Stimulated activated CD8-positive, alpha-beta memory T cell treated with anti-CD3 and anti-CD28 coated beads, Interleukin-15, amount 100 ng/mL, for 4 hours (primary cell): ENCODE data around the gene KIF1A.

Source experiments
- DNase-seq, 2 donors: peaks; one replicate each; pipeline ENCODE4 v3.0.0-alpha.2; 2020; ENCODE audit warnings: low read depth in 2 of 2

Gene KIF1A

GRCh38 chr2:240735476-240735875 lies 84.5 kb downstream of the KIF1A start:
- no peak for DNase-seq

- no peak for DNase-seq
Measured at GRCh38 chr2:240734756-240735155, 85.3 kb downstream of the KIF1A start.

DNA sequence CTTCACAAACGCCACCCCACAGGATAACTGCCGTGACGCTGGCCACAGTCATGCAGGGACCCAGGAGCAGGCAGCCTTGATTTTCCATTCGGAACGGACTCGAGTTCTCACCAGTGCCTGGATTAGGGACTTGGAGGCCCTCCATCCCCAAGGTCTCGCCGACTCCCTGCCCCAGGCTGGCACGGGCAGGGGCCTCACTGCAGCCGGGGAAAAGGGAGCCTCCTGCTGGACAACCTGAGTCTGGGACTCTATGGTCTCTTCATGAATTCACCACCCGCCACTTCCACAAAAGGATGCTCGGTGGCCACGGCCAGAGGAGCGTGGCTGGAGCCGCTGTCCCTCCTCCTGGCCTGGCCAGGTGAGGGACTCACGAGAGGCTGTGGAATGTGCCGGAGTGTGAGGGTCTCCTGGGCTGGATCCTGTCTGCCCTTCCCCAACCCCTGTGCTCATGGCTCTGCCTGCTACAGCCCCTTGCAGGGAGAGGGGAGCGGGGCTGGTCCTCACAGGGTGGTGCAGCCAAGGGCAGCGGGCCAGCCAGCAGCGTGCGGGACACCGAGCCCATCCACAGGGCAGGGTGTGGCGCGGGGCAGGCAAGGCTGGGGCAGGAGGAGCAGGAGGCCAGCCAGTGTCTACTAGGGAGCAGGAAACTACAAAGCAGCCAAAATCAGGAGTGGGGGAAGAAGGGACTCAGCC lies 86.1 kb downstream of the KIF1A start:
- no peak for DNase-seq

DNA sequence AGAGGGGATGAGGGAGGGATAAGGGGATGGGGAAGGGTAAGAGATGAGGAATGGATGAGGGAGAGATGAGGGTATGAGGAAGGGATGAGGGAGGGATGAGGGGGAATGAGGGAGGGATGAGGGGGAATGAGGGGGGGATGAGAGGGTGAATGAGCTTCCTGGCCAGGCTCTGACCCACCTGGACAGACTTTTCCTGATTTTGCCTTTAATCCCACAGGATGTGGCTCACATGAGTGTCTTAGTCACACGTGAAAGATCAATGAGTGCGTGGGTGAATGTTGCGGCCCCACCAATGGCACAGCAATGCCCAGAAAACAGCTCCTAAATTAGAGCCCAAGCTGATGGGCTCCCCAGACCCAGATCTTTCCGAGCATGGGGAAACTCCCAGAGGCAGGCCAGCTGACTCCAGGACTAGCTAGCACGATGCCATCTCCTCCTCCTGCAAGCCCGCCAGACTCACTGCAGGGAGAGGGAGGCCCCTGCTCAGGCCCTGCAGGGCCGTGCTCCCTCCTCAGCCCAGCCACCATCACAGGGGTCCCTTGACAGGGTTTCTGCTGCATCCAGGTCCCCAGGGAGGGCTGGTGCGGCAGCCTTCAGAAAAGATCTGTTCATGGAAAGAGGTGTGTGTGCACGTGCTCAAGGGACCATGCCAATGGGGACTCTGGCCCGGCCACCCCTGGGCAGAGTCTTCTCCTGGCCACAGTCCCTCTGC lies 87.0 kb downstream of the KIF1A start:
- DNase-seq = no peak

DNA sequence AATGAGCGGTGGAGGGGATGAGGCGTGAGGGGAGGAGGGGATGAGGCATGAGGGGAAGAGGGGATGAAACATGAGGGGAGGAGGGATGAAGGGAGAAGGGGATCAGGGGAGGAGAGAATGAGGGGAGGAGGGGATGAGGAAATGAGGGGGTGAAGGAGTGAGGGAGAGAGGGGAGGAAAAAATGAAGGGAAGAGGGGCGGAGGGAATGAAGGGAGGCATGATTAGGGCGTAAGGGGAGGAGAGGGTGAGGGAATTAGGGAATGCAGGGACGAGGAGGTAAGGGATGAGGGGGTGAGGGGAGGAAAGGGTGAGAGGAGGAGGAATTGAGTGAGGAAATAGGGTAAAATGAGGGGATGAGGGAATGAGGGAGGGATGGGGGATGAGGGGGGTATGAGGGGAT lies 87.8 kb downstream of the KIF1A start:
- no peak for DNase-seq

DNA sequence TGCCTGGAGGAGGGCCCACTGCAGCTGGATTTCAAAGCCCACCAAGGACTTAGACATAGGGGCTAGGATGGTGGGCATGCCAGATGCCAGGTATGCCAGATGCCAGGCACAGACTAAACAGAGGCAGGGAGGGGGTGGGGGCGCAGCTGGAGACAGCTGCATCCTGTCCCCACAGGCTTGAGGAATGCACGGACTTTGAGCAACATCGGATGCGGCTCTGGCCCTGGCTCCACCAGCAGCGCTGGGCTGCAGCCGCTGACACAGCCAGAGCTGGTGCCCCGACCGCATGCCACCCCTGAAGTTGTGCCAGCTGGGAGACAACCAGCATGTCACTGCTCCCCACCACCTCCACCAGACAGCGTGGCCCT lies 88.9 kb downstream of the KIF1A start:
- no peak for DNase-seq

- DNase-seq = no peak
Measured at GRCh38 chr2:240730501-240731177, 89.4 kb downstream of the KIF1A start.

- DNase-seq = no peak
Measured at GRCh38 chr2:240728827-240729226, 91.2 kb downstream of the KIF1A start.

- no peak for DNase-seq
Measured at GRCh38 chr2:240728361-240728760, 91.7 kb downstream of the KIF1A start.

DNA sequence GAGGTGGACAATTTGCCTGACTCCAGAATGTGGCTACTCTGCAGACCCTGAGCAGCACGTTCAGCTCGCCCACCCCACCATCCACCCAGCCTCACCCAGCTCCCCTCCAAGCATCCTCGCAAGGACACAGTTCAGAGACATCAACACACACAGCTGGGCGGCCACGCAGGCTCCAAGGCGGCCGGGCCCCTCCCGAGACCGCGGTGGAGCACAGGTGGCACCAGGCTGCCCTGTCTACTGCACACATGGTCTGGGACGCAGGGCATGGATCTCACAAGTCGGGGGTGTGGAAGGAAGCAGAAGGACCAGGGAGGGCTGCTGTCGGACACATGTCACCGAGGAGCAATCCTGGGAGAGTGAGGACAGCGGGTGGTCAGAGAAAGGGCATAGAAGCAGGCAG lies 92.1 kb downstream of the KIF1A start:
- DNase-seq = no peak

- no peak for DNase-seq
Measured at GRCh38 chr2:240727439-240727838, 92.6 kb downstream of the KIF1A start.

DNA sequence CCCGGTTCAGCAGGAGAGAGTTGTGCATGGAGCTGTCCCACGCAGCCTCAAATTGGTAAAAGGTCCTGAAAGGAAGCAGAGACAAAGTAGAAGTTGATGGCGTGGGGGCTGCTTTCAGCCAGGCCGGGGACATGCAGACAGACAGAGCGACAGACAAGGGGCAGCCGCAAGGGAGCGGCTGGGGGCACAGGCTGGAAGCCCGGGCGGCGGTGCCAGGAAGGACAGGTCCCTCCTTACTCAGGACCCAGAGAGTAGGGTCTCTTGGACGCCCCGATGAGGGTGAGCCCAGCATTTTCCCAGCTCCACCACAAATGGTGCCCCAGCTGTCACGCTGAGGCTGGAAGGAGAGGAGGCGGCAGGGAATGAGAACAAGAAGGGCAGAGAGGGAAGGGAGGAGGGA lies 93.1 kb downstream of the KIF1A start:
- no peak for DNase-seq

GRCh38 chr2:240725671-240726070 lies 94.3 kb downstream of the KIF1A start:
- DNase-seq = no peak

- no peak for DNase-seq
Measured at GRCh38 chr2:240725266-240725665, 94.8 kb downstream of the KIF1A start.

DNA sequence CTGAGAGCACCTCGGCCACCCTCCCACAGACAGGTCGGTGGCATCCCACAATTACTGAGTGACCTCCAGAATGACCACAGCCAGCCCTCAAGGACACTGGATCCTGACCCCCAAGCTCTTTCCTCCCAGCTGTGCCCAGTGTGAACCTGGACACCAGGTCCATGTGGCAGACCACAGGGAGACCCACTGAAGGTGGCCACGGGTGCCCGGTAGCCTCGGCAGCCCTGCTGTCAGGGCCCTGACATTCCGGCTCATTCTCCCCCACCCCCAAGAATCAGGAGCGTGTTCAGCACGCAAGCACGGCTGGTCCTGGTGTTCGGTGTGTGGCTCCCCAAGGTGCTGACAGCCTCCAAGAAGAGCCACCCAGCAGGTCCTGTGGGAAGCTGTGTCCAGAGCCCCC lies 95.6 kb downstream of the KIF1A start:
- no peak for DNase-seq

GRCh38 chr2:240723851-240724250 lies 96.2 kb downstream of the KIF1A start:
- DNase-seq = no peak

GRCh38 chr2:240722796-240723735 lies 97.0 kb downstream of the KIF1A start:
- DNase-seq = no peak

- DNase-seq = no peak
Measured at GRCh38 chr2:240722376-240722775, 97.6 kb downstream of the KIF1A start.

DNA sequence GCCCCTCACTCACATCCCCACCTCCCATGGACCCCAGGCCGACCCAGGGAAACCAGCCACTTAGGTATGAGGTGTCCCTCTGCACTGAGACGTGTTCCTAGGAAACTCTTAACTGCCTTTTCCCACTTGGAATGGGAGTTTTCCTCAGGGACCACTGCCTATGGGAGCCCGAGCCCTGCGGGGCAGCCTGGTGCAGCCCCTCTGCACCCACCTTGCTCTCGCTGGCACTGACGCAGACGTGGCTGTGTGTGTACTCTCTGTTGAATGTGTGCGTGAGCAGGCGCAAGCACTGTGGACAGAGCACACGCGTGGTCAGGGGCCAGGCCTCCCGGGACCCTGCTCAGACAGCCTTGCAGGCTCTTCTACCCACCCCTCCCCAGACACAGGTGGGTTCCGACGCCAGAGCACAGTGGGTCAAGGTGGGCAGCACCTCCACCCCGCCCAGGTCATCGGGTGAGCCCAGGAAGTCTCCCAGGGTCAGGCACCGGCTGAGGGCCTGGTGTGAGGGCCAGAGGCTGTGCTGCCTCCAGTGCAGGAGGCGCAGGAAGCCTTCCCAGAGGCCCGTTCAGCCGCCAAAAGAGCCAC lies 98.3 kb downstream of the KIF1A start:
- no peak for DNase-seq

DNA sequence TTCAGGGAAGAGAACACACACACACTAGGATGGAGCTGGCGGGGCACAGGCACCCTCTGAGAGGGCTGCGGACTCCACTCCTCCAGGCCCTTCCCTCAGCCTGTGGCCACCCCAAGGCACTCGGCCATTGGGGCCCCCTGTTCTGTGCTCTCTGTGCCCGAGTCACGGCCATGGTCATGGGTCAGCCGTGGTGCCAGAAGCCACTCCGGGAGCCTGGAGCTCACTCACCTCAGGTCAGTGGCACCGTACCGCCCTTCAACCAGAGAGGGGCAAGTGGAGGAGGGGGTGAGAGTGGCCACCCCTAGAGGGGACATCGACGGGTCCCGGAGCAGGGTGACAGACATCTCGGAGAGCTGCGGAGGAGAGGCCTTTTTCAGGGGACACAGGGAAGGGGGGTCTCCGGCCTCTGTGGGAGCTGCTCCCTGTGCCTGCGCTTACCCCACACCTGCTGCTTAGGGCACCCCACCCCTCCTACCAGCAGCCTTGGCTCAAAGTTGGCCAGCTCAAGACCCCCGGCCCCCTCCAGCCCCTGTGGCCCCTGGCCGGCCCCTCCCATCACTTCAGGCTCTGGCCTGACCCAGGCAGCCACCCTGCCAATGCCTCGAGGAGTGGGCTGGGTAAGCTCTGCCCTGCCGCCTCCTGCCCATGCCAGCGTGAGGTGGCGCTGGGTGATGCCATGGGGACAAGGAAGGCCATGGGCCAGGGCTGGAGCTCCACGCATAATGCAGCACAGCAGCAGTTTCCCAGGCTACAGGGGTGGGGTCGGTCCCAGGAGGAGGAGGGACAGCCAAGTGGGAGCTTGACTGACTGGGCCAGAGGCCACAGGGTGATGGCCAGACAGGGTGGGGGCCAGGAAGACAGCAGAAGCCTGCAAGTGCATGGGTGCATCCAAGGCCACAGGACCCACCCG lies 99.1 kb downstream of the KIF1A start:
- no peak for DNase-seq
